Measurements from ENCODE around the gene LCORL.

The LCORL gene

DNA sequence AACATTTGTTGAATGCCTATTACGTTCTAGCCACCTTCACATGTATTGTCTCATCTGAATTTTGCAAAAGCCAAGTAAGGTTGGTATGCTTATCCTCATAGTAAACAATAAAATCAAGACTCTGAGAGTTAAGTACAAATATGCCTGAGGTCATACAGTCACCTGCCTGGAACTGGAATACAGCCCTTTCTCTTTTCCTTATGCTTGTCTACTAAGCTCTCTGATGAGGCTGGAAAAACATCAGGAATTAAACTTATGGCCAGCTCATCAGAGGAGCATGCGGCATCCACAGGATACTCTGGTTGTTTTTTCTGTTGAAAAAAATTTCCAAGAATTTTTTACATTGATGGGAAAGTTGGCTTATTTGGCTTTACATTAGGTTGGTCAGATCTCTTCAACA is 175.3 kb downstream of the LCORL start:
- no peak for DNase-seq

DNA sequence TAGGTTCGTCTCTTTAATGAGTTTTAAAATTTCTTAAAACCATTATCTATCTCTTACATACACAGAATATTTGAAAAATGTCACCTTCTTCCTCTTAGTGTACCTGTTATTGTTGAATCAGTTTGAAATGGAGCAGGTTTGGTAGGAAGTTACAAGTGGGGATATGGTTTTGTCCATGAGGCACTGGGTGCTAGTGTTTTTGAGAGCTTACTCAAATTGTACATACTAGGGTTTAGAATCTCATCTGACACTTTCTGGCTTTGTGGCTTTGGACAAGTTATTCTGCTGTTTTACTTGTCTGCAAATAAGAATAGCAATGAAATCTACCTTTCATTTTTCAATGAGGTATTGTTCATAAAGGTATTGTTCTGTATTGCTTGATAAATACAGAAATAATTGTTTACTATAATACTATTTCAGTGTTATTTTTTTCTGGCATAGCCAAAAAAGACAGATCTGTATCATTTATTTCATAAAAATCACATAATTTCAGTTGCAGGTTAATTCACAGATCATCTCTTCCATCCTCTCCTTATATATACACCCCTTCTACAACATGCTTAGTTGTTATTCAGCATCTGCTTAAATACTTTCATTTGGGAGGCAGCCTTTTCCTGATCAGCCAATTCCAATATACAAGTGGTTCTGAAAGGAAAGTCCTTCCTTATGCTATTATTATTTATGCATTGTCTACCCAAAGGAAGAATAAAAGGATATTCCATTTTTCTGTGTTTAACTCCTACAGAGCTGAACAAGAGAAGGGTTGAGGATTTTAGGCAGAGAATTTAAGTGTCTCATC is 197.5 kb downstream of the LCORL start:
- no peak for DNase-seq

DNA sequence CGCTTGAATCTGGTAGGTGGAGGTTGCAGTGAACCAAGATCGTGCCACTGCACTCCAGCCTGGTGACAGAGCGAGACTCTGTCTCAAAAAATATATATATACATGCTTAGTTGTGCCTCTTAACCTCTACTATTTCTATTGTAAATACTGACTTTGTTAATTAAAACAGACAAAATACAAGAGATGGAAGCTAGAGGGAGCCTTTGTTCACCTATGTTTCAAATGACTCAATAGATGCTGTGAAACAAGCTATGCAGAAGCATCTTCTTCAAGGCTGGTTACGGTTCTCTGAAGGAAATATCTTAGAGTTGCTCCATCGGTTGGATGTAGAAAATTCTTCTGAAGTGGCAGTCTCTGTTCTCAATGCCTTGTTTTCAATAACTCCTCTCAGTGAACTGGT is 204.5 kb downstream of the LCORL start:
- no peak for DNase-seq

DNA sequence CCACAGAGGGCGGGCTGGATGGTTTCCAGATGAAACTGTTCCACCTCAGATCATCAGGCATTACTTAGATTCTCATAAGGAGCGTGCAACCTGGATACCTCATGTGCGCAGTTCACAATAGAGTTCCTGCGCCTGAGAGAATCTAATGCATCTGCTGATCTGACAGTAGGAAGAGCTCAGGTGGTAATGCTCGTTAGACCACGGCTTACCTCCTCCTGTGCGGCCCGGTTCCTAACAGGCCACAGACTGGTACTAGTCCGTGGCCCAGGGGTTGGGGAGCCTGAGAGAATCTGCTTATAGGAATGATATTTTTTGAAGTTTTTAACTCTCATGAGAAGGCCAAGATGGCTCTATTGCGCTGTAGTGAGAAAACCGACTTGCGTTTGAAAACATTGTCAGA is 205.4 kb downstream of the LCORL start:
- no peak for DNase-seq

DNA sequence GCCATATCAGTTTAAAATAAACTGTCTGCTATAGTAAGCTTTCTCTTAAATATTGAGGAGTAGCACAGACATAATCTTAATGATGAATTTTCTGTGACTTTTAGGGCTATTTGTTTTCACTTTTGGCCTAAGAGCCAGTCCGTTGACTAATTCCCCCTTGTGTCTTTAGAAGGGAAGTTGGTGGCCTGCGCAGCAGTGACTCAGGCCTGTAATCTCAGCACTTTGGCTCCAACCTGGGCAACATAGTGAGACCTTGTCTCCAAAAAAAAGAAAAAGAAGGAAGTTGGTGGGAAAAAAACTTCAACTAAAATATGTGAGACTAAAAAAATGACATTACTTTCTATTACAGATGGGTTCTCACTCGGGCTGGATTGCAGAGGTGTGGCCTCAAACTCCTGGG is 207.4 kb downstream of the LCORL start:
- DNase-seq = no peak

DNA sequence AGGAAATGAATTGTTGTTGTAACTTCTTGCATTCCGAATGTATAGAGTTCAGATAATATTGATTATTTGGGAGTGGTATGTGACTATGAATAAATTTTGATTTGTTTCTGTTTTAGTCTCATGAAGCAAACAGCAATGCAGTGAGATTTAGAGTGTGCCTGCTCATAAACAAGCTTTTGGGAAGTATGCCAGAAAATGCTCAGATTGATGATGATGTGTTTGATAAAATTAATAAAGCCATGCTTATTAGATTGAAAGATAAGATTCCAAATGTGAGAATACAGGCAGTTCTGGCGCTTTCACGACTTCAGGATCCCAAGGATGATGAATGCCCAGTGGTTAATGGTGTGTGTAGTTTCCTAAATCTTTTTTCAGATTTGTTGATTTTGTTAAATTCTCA is 208.8 kb downstream of the LCORL start:
- no peak for DNase-seq

DNA sequence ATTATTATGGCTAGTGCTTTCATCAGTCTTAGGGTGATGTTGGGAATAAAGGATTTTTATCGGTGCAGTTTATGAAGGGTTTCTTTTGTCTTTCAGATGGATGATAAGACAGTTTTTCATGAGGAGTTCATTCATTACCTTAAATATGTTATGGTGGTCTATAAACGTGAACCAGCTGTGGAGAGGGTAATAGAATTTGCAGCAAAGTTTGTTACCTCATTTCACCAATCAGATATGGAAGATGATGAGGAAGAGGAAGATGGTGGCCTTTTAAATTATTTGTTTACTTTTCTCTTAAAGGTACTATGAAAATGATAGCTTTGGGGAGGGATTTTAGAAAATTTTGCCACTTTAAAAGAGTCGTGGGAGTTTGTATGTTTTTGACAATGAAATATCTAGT is 209.4 kb downstream of the LCORL start:
- DNase-seq = no peak

DNA sequence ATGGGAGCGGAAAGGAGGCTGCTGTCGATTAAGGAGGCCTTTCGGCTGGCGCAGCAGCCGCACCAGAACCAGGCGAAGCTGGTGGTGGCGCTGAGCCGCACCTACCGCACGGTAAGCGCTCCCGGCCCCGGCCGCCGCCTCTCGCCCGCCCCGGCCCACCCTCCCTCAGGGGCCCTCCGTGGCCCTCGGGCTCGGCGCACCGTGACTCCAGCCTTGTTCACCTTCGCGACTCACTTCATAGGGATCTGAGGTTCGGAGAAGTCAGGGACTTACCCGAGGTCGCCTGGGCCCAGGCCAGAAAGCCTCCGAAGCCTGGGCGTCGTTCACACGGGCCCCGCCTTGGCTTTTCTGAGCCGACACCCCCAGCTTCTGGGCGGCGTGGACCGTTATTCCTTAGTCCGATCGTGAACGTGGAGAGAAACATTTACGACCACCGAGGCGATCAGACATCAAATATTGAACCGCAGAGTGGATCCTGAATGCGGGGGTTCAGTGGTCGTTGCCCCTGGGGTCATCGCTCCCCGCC is 210.4 kb downstream of the LCORL start:
- no peak for DNase-seq

DNA sequence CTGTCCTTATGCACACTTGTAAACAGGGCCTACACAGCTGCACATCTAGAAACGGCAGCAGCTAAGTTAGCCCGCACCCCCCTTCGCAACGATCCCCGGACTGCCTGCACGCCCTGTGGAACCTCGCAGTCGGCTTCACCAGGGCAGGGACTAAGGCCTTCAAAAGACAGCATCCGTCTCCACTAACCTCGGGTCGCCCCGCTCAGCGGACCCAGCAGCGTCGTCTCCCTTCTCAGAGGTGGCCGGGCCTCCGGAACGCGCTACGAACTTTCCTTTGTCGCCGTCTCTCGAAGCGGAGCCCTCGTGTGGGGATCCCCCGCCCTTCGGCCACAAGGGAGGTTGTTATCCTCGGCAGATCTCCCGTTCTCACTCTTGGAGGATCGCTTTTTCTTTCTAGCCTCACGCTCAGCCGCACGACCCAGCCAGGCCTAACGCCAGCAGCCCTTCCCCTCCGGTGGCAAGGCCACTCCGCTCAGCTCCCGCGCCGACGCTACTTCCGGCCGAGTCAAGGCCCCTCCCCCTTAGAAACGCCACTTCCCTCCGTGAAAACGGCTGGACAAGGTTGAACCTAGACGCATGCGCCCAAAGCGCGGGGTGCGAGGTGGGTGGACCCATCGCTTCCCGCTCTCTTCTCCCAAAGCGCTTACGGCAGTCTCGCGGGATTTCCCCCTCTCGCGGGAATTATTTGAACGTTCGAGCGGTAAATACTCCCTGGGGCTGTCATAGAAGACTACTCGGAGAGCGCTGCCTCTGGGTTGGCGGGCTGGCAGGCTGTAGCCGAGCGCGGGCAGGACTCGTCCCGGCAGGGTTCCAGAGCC is 211.1 kb downstream of the LCORL start, which contains the start of the genes DCAF16 and NCAPG:
DCAF16 (minus strand) TSS at position 498 of the 818 bp plus-strand sequence. CDS start 6,616 bp downstream, outside the sequence.
NCAPG (plus strand) TSS at position 720 of the 818 bp plus-strand sequence. CDS start 99 bp downstream, outside the sequence.
- DNase-seq = peak; percentile 100

DNA sequence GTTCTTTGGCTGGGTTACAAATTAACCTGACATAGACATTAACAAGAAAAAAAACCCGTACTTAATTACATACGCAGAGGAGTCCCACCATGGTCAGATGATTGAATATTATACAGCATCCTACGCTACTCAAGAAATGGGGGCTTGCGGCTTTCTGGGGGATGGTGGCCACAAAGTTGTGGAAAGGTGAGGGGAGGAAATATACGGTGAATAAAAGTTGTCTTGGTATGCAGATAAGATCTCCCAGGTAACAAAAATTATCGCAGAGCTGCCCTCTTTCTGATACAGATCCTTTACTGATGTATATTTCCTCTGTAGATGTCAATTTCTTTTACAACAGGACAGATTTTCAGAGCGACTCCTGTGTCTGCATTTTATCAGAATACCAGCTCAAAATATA is 211.9 kb downstream of the LCORL start:
- no peak for DNase-seq

DNA sequence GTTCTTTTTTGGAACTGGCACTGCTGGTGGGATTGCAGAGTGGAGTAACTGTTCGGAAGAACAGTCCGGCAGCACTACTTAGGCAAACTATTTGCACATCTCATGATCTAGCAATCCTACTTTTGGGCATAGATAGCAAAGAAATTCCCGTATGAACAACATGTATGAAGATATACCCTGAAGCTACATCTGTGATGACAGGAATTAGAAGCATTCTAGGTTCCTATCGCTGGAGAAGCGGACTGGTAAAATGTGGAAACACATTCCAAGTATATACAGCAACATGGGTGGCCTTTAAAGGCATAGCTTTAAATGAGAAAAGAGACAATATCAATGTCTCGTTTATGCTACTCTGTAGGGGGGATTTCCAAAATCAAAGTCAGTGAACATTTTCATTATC is 214.1 kb downstream of the LCORL start:
- DNase-seq = no peak

DNA sequence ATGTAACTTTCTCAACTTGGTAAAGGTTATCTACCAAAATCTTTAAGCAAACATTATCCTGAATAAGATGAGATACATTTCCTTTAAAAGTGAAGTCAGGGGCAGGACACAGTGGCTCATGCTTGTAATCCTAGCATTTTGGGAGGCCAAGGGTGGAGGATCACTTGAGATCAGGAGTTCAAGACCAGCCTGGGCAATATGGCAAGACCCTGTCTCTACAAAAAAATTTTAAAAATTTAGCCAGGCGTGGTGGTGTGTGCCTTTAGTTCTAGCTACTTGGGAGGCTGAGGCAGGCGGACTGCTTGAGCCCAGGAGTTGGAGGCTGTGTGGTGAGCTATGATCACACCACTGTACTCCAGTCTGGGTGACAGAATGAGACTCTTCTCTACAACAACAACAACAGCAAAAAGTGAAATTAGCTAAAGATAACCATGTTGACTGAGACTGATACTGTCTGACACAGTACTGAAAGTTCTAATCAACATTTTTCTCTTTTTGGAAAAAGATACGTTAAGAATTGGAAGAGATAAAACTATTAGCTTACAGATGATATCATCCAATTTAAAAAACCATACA is 215.9 kb downstream of the LCORL start:
- DNase-seq = no peak

DNA sequence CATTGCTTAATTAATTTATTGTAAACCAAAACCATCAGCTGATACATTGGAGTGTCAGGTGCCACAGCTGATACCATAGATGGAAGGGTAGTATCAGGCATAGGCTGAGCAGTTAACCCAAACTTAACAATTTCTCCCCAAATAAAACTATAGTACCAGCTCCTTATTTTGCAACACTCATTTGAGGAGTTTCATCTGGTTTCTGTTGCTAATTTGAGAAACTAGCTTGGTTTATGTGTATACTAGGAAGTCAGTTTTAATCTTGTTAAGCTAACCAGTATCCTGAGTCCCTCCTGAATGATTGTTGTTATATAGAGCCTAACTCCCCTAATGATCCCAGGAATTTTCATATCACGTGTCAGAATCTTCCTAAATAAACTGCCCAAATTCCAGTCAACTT is 223.7 kb downstream of the LCORL start:
- DNase-seq = no peak

DNA sequence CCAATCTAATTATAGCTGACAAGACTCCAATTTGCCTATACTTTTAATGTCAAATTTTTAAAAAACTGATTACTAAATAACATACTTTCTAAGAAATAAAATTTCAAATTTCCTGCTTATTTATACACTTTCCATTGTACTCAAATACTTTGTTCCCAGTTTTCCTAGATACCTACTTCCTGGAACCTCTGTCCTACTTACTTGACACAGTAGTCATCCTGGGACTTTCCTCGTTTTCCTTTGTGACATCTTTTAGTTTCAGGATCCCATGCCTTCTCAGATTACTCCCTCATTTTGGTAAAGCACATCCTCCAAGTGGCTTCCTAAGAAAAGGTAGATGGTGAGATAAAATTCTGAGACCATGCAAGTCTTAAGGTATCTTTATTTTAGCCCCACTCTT is 226.8 kb downstream of the LCORL start:
- no peak for DNase-seq
